ENCODE data around the gene MACROD2.

- TF ChIP-seq, protein P1, sequence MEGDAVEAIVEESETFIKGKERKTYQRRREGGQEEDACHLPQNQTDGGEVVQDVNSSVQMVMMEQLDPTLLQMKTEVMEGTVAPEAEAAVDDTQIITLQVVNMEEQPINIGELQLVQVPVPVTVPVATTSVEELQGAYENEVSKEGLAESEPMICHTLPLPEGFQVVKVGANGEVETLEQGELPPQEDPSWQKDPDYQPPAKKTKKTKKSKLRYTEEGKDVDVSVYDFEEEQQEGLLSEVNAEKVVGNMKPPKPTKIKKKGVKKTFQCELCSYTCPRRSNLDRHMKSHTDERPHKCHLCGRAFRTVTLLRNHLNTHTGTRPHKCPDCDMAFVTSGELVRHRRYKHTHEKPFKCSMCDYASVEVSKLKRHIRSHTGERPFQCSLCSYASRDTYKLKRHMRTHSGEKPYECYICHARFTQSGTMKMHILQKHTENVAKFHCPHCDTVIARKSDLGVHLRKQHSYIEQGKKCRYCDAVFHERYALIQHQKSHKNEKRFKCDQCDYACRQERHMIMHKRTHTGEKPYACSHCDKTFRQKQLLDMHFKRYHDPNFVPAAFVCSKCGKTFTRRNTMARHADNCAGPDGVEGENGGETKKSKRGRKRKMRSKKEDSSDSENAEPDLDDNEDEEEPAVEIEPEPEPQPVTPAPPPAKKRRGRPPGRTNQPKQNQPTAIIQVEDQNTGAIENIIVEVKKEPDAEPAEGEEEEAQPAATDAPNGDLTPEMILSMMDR (conservative IDR thresholded peaks at IDR 0.05), result no peak
- TF ChIP-seq ZFX (IDR thresholded peaks at IDR 0.05), result no peak
These were observed 35.7 kb downstream of the MACROD2 start for GRCh38 chr20:14030991-14031390.
